C1 segment of cervical spinal cord (tissue), 14 donors: ENCODE measurements around the gene ROBO2.

Experiments used
- DNase-seq, 14 donors: peaks; one replicate each; lab custom pipeline; 2025; lab: John Stamatoyannopoulos, UW

ROBO2 gene

GRCh38 chr3:77467702-77468625 lies 428.1 kb downstream of the ROBO2 start:
- peak in 2 of 14 donors; percentile 12 to 84 for DNase-seq

- DNase-seq = peak in 1 of 14 donors; percentile 62
Measured at GRCh38 chr3:77468626-77469020, 428.7 kb downstream of the ROBO2 start.

GRCh38 chr3:77475507-77475906 lies 435.6 kb downstream of the ROBO2 start:
- peak in 1 of 14 donors; percentile 49 for DNase-seq

- no peak for DNase-seq
Measured at GRCh38 chr3:77479021-77479420, 439.1 kb downstream of the ROBO2 start.

- DNase-seq = no peak
Measured at GRCh38 chr3:77489216-77489615, 449.3 kb downstream of the ROBO2 start.

- DNase-seq = peak in 1 of 14 donors; percentile 24
Measured at GRCh38 chr3:77491961-77492360, 452.1 kb downstream of the ROBO2 start.

GRCh38 chr3:77500721-77501120 lies 460.8 kb downstream of the ROBO2 start:
- DNase-seq = peak in 2 of 14 donors; percentile 3 to 97

GRCh38 chr3:77506384-77506783 lies 466.5 kb downstream of the ROBO2 start:
- DNase-seq = no peak

GRCh38 chr3:77513542-77513941 lies 473.6 kb downstream of the ROBO2 start:
- no peak for DNase-seq

GRCh38 chr3:77514766-77515165 lies 474.9 kb downstream of the ROBO2 start:
- no peak for DNase-seq

- no peak for DNase-seq
Measured at GRCh38 chr3:77524463-77524862, 484.6 kb downstream of the ROBO2 start.

GRCh38 chr3:77524946-77525682 lies 485.2 kb downstream of the ROBO2 start:
- DNase-seq = no peak

GRCh38 chr3:77526573-77527113 lies 486.7 kb downstream of the ROBO2 start:
- no peak for DNase-seq

- no peak for DNase-seq
Measured at GRCh38 chr3:77529522-77529921, 489.6 kb downstream of the ROBO2 start.

GRCh38 chr3:77530870-77531269 lies 491.0 kb downstream of the ROBO2 start:
- DNase-seq = peak in 1 of 14 donors; percentile 93

GRCh38 chr3:77535116-77535515 lies 495.2 kb downstream of the ROBO2 start:
- no peak for DNase-seq

GRCh38 chr3:77536038-77536775 lies 496.3 kb downstream of the ROBO2 start:
- DNase-seq = no peak

- DNase-seq = no peak
Measured at GRCh38 chr3:77539014-77539413, 499.1 kb downstream of the ROBO2 start.

- DNase-seq = no peak
Measured at GRCh38 chr3:77539677-77540076, 499.8 kb downstream of the ROBO2 start.

- no peak for DNase-seq
Measured at GRCh38 chr3:77541203-77541922, 501.5 kb downstream of the ROBO2 start.

GRCh38 chr3:77546246-77546645 lies 506.3 kb downstream of the ROBO2 start:
- DNase-seq = no peak
